Neural cell (in vitro differentiated cells): ENCODE measurements around the gene HOXA1. TPM values are rescaled to one million over a fixed set of nuclear protein-coding genes. Genes with fewer than 3 reads are reported as not detected.

Source experiments
- H2AFZ ChIP-seq: fragments of 200-600, 300-800 bp; sonication (generic), shearing (Covaris generic); 2 replicates; pipeline ENCODE4 v1.6.0; 2014; ENCODE audit warnings: low read depth, mild to moderate bottlenecking, antibody characterized with exemption, low read length, moderate library complexity
- H3F3A ChIP-seq: fragments of 200-600 bp; shearing (Covaris generic); 2 replicates; pipeline ENCODE4 v1.6.1; 2016; ENCODE audit warnings: mild to moderate bottlenecking, moderate library complexity, mixed read lengths, antibody characterized with exemption, low read length; ENCODE audit not compliant: insufficient read depth, poor library complexity, severe bottlenecking
- H3K27ac ChIP-seq: fragments of 200-600, 300-800 bp; sonication (generic), shearing (Covaris generic); 2 replicates; pipeline ENCODE4 v1.5.1; 2014; ENCODE audit warnings: mild to moderate bottlenecking, low read length, moderate library complexity
- H3K27me3 ChIP-seq: fragments of 300-800, 200-600 bp; sonication (generic), shearing (Covaris generic); 2 replicates; pipeline ENCODE4 v1.6.0; 2014; ENCODE audit warnings: mild to moderate bottlenecking, low read depth, low read length, moderate library complexity; ENCODE audit not compliant: insufficient read depth
- H3K36me3 ChIP-seq: fragments of 300-800, 200-600 bp; sonication (generic), shearing (Covaris generic); 2 replicates; pipeline ENCODE4 v1.5.1; 2014; ENCODE audit warnings: mild to moderate bottlenecking, antibody characterized with exemption, low read length, moderate library complexity; ENCODE audit not compliant: insufficient read depth
- H3K4me2 ChIP-seq: fragments of 300-800, 200-600 bp; sonication (generic), shearing (Covaris generic); 2 replicates; pipeline ENCODE4 v1.6.0; 2014; ENCODE audit warnings: mild to moderate bottlenecking, low read length
- H3K4me3 ChIP-seq: fragments of 300-800, 200-600 bp; sonication (generic), shearing (Covaris generic); 2 replicates; pipeline ENCODE4 v1.5.1; 2014; ENCODE audit warnings: mild to moderate bottlenecking, low read length, moderate library complexity
- H3K79me2 ChIP-seq: fragments of 200-600 bp; shearing (Covaris generic); replicated peaks from 2 replicates; pipeline ENCODE4 v1.6.0; 2014; ENCODE audit warnings: mild to moderate bottlenecking, low read length, moderate library complexity; ENCODE audit not compliant: insufficient read depth
- H3K9ac ChIP-seq: fragments of 300-800, 200-600 bp; sonication (generic), shearing (Covaris generic); 2 replicates; pipeline ENCODE4 v1.6.1; 2016; ENCODE audit warnings: mild to moderate bottlenecking, low read length, mixed read lengths
- H3K9me2 ChIP-seq: fragments of 200-600 bp; shearing (Covaris generic); 2 replicates; pipeline ENCODE4 v1.6.1; 2016; ENCODE audit warnings: mild to moderate bottlenecking, low read length, mixed read lengths; ENCODE audit not compliant: insufficient read depth
- H3K9me3 ChIP-seq: fragments of 200-600, 300-800 bp; sonication (generic), shearing (Covaris generic); 2 replicates; pipeline ENCODE4 v1.6.1; 2016; ENCODE audit warnings: mild to moderate bottlenecking, mixed run types, low read length, moderate library complexity, mixed read lengths
- H4K20me1 ChIP-seq: fragments of 200-600 bp; shearing (Covaris generic); 2 replicates; pipeline ENCODE4 v1.6.1; 2016; ENCODE audit warnings: mild to moderate bottlenecking, mixed run types; ENCODE audit not compliant: insufficient read depth
- EP300 ChIP-seq: fragments of 450-650 bp; conservative IDR thresholded peaks from 2 replicates; pipeline ENCODE4 v1.6.1; 2014; ENCODE audit warnings: antibody characterized with exemption, mild to moderate bottlenecking, moderate library complexity; ENCODE audit not compliant: poor library complexity, severe bottlenecking
- EZH2 ChIP-seq: fragments of 200-600, 300-800 bp; shearing (Covaris generic), sonication (generic); IDR thresholded peaks from 2 replicates; pipeline ENCODE4 v1.6.1; 2014; ENCODE audit warnings: antibody characterized with exemption, low read length, borderline replicate concordance, mild to moderate bottlenecking; ENCODE audit not compliant: insufficient read depth, poor library complexity, severe bottlenecking
- MXI1 ChIP-seq: fragments of 450-650 bp; conservative IDR thresholded peaks from 2 replicates; pipeline ENCODE4 v1.6.1; 2014; ENCODE audit warnings: antibody characterized with exemption, mild to moderate bottlenecking; ENCODE audit not compliant: poor library complexity, severe bottlenecking
- POLR2AphosphoS5 ChIP-seq: IDR thresholded peaks from 2 replicates; pipeline ENCODE4 v1.6.1; 2012
- RAD21 ChIP-seq: fragments of 450-650 bp; conservative IDR thresholded peaks from 2 replicates; pipeline ENCODE4 v1.6.1; 2014; ENCODE audit warnings: antibody characterized with exemption, mild to moderate bottlenecking, moderate library complexity
- SMC3 ChIP-seq: fragments of 450-650 bp; conservative IDR thresholded peaks from 2 replicates; pipeline ENCODE4 v1.6.1; 2014; ENCODE audit warnings: antibody characterized with exemption, mild to moderate bottlenecking, moderate library complexity; ENCODE audit not compliant: poor library complexity
- TAF1 ChIP-seq: IDR thresholded peaks from 2 replicates; pipeline ENCODE4 v1.6.1; 2012; ENCODE audit warnings: low read depth
- polyA plus RNA-seq: library from polyadenylated mRNA; depleted of rRNA; stranded (reverse); fragments of >200 nt; gene quantifications from 2 replicates; pipeline ENCODE4 v1.2.3, GENCODE V29; 2014
- TF ChIP-seq, protein P1 (sequence below): IDR thresholded peaks from 2 replicates; pipeline ENCODE4 v1.6.1; 2012; ENCODE audit warnings: borderline replicate concordance
- TF ChIP-seq, protein P2 (sequence below): fragments of 450-650 bp; IDR thresholded peaks from 2 replicates; pipeline ENCODE4 v1.5.1; 2014; ENCODE audit warnings: antibody characterized with exemption, mild to moderate bottlenecking, moderate library complexity; ENCODE audit not compliant: poor library complexity, severe bottlenecking

Gene HOXA1
- polyA plus RNA-seq, 1 donor from 2014 or later, result not detected

DNA sequence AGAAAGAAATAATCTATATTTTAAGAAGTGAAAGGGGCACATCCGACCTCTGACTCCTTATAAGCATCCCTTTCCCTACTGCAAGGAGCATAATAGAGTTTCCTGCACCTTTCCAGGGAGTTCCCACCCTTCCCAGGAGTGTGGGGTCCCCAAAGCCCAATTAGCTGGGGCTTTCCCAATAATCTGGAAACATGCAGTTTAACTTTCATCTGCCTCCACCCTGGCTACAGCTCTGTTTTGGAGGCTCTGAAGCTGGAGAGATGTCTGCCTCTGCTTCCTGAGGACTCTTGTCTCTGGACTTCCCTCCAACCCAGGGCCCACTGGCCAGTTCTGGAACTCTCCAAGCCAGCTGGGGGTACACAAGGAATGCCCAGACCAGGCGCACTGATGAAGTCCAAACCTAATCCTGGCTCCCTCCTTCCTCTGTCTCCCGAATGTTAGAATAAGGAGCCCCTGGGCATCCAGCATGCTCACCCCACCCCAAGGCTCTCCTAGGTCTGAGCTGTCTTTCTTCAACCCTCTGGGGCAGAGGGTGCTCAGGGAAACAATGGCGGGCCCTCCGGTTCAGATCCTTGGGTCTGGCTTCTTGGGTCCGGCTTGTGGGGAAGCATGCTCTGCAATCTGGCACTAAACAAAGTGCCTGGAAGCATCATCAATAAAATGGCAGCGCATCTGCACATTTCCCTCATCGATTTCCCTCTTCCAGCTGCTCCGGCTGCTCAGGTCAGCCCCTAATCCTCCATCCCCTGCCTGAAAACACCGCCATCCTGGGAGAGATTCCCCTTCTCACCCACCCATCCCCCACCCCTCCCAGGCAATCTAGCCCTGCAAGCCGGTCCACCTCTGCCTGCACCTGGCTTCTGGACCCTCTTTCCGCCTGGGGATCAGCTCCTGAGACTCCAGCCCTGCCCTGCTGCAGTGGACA is 21.4 kb upstream of the HOXA1 start:
- H3K27me3 ChIP-seq, result peaks cover 96% of the 10 kb centered on the region
- TF ChIP-seq EP300, result no peak
- TF ChIP-seq TAF1, result no peak
- TF ChIP-seq, protein P1, sequence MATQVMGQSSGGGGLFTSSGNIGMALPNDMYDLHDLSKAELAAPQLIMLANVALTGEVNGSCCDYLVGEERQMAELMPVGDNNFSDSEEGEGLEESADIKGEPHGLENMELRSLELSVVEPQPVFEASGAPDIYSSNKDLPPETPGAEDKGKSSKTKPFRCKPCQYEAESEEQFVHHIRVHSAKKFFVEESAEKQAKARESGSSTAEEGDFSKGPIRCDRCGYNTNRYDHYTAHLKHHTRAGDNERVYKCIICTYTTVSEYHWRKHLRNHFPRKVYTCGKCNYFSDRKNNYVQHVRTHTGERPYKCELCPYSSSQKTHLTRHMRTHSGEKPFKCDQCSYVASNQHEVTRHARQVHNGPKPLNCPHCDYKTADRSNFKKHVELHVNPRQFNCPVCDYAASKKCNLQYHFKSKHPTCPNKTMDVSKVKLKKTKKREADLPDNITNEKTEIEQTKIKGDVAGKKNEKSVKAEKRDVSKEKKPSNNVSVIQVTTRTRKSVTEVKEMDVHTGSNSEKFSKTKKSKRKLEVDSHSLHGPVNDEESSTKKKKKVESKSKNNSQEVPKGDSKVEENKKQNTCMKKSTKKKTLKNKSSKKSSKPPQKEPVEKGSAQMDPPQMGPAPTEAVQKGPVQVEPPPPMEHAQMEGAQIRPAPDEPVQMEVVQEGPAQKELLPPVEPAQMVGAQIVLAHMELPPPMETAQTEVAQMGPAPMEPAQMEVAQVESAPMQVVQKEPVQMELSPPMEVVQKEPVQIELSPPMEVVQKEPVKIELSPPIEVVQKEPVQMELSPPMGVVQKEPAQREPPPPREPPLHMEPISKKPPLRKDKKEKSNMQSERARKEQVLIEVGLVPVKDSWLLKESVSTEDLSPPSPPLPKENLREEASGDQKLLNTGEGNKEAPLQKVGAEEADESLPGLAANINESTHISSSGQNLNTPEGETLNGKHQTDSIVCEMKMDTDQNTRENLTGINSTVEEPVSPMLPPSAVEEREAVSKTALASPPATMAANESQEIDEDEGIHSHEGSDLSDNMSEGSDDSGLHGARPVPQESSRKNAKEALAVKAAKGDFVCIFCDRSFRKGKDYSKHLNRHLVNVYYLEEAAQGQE, result no peak
- TF ChIP-seq, protein P2, sequence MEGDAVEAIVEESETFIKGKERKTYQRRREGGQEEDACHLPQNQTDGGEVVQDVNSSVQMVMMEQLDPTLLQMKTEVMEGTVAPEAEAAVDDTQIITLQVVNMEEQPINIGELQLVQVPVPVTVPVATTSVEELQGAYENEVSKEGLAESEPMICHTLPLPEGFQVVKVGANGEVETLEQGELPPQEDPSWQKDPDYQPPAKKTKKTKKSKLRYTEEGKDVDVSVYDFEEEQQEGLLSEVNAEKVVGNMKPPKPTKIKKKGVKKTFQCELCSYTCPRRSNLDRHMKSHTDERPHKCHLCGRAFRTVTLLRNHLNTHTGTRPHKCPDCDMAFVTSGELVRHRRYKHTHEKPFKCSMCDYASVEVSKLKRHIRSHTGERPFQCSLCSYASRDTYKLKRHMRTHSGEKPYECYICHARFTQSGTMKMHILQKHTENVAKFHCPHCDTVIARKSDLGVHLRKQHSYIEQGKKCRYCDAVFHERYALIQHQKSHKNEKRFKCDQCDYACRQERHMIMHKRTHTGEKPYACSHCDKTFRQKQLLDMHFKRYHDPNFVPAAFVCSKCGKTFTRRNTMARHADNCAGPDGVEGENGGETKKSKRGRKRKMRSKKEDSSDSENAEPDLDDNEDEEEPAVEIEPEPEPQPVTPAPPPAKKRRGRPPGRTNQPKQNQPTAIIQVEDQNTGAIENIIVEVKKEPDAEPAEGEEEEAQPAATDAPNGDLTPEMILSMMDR, result no peak
- no peak for TF ChIP-seq EZH2
- TF ChIP-seq SMC3, result no peak
- TF ChIP-seq MXI1, result no peak
- no peak for TF ChIP-seq RAD21
- TF ChIP-seq POLR2AphosphoS5, result no peak
- H3K36me3 ChIP-seq, result no peaks in the 10 kb centered on the region
- H3K9ac ChIP-seq, result no peak overlapping the region
- H3K9me3 ChIP-seq, result no peaks in the 10 kb centered on the region
- no peaks in the 10 kb centered on the region for H4K20me1 ChIP-seq
- H3K27ac ChIP-seq, result no peak overlapping the region
- no peaks in the 10 kb centered on the region for H3F3A ChIP-seq
- no peak overlapping the region for H2AFZ ChIP-seq
- H3K4me3 ChIP-seq, result no peak overlapping the region
- H3K79me2 ChIP-seq, result no peaks in the 10 kb centered on the region
- H3K9me2 ChIP-seq, result no peaks in the 10 kb centered on the region
- no peak overlapping the region for H3K4me2 ChIP-seq

DNA sequence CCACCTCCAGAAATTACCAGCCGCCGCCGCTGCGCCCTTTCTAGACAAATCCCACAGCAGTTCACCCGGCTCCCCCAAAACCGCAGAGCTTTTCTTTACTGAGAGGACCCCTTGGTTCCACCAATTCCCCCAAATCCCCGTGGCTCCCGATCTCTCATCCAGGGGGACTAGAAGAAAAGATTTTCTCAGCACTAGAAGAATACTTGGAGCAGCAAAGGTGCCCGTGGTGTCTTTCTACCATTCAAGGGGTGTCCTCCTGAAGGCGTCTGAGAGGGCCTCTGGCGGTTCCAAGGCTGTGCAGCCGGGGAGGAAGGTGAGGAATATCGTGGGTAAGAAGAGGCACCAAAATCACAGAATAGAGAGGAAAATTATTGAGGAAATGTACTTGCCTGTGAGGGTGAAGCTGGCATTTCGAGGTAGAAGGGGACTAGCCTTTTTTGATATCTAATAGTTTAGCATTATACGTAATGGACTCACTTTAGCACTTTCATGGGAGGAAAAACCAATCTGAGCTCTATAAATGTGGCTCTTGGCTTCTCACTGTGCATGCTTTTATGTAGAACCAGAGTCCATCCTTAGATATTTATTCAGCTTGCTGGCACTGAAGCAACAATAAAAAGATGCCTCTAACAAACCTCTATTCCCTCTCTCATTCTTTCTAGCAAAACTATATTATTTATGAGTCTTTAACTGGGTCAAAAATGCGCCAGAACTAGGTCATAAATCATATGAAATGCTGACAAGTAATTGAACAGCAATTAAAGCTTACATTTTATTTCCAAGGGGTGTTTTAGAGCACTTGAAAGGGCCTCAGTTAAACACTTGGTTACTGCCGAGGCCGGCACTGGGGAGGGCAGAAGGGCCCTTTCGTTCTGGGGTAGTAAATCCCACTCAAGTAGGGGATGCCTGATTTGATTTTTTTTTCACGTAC is 20.5 kb upstream of the HOXA1 start:
- no peak overlapping the region for H3K4me2 ChIP-seq

More for the DNA sequence above, 20.5 kb upstream of the HOXA1 start:
- Histone ChIP-seq H2AFZ (no peak overlapping the region), H3K27ac (no peak overlapping the region), H3K36me3 (no peaks in the 10 kb centered on the region), H3K9me2 (no peaks in the 10 kb centered on the region), H3K9me3 (no peaks in the 10 kb centered on the region), H3K79me2 (no peaks in the 10 kb centered on the region), H3K27me3 (peaks cover 96% of the 10 kb centered on the region), H3K4me3 (no peak overlapping the region), H3K9ac (no peak overlapping the region), H3F3A (no peaks in the 10 kb centered on the region), H4K20me1 (no peaks in the 10 kb centered on the region)
- TF ChIP-seq TAF1 (no peak), EZH2 (peak; percentile 29), MXI1 (no peak), EP300 (no peak), RAD21 (no peak), SMC3 (no peak)
- TF ChIP-seq, protein P2, result no peak
- TF ChIP-seq, protein P1, result no peak
